GM21390 (cell line): ENCODE data around the gene PGAM1.
"Not testable (repeated sequence)": the region's sequence is repeated elsewhere in the genome, so short reads cannot be mapped to it uniquely, and the experiment has no call there.

Experiments
- ATAC-seq: cut with Tn5 transposase; IDR thresholded peaks from one replicate; pipeline ENCODE4 v1.9.1; 2021; ENCODE audit not compliant: unreplicated experiment

PGAM1 gene

GRCh38 chr10:97454330-97455036 lies 28.5 kb downstream of the PGAM1 start:
- no peak for ATAC-seq

DNA sequence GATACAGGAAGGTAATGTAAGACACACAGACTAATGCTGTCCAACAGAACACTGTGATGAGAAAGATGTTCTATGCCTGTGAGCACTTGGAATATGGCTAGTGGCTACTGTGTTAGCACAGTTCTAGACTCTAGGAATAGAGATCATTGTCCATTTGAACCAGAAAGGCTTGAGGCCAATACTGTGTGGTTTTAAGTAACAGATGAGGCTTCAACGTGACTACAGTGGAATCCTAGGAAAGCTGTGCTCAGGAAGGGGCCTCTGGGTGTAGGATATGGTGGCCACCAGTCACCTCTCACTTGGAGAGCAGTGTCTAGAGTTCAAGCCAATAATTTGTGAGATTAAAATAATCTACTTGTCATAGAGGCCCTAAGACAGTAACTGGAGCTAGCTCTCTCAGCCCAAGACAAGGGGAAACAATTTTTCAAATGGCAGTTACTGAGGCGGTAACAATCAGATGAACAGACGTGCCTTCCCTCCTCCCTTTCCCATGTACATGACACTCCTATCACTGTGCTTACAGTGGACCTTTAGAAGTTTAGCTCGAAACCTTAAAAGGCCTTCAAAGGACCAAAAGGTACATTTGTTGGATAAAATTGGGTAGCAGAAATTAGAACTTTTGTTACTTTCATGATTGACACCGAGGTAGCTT lies 30.2 kb downstream of the PGAM1 start:
- ATAC-seq = no peak

GRCh38 chr10:97456686-97457065 lies 30.7 kb downstream of the PGAM1 start:
- ATAC-seq = no peak

- no peak for ATAC-seq
Observed at GRCh38 chr10:97459111-97459510, 33.1 kb downstream of the PGAM1 start.

DNA sequence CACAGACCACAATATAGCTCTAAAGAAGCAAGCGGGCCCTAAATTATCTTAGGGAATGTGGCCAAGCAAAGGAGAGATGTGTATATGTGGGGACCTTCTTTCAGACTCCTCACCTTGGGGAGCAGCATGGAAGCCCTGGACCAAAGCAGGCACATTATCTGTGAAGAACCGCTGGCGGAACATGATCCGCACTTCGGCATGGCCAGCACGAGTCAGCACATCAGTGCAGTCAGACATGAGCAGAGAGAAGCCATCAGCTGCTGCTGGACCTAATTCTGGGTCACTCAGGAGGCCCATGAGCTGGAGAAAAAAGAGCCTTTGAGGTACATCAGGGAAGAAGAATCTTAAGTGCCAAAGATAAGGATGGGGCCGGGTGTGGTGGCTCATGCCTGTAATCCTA lies 33.9 kb downstream of the PGAM1 start:
- no peak for ATAC-seq

DNA sequence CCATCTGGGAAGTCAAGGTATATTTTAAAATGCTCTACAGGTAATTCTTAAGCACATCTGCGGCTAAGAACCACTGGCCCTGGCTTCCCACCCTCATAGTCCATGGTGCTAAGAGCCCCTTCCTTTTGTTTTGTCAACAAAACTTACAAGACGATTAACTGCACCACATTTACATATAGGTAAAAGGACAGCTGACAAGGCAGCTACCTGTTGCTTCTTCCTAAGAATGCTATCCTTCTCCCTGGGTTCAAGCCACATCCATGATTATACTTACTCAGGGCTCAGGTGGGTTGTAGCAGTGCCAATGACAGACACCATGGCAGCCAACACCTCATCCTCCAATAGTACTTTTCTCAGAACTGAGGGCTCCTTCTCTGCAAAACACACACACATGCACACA lies 36.3 kb downstream of the PGAM1 start:
- no peak for ATAC-seq

- no peak for ATAC-seq
Observed at GRCh38 chr10:97463363-97464132, 37.6 kb downstream of the PGAM1 start.

DNA sequence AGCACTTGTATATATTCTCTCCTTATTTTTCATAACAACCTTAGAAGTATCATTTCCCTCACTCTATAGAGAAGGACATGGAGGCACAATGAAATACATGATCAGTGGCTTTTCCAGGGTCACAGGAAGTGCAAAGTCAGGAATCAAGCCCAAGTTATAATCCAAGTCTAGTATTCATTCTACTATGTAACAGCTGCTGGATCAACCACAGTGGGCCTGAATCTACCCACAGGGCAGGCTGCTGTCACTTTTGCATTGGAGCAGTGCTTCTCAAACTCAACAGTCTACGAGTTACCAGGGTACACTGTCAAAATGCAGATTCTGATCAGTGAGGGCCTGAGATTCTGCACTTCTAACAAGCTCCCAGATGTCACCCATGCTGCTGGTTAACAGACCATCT lies 38.2 kb downstream of the PGAM1 start:
- ATAC-seq = no peak

- no peak for ATAC-seq
Observed at GRCh38 chr10:97465982-97466381, 40.0 kb downstream of the PGAM1 start.

- ATAC-seq = no peak
Observed at GRCh38 chr10:97466755-97467154, 40.8 kb downstream of the PGAM1 start.

- ATAC-seq = no peak
Observed at GRCh38 chr10:97468162-97468561, 42.2 kb downstream of the PGAM1 start.

DNA sequence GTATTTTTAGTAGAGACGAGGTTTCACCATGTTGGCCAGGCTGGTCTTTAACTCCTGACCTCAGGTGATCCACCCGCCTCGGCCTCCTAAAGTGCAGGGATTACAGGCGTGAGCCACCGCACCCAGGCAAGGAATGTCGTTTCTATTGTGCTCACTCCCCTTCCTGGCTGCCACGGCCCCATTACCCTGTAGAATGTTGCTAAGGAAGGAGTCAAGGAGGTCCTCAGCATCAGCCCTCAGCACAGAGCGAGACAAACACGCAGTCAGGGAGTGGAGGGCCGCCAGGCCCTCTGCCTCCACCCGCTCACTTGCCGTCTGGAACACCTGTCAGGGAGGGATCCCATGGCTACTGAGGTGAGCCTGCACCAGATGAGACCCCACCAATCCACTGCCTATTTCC lies 42.8 kb downstream of the PGAM1 start:
- not testable (repeated sequence) for ATAC-seq

GRCh38 chr10:97474918-97475317 lies 48.9 kb downstream of the PGAM1 start:
- ATAC-seq = no peak

- no peak for ATAC-seq
Observed at GRCh38 chr10:97475936-97476594, 50.1 kb downstream of the PGAM1 start.

DNA sequence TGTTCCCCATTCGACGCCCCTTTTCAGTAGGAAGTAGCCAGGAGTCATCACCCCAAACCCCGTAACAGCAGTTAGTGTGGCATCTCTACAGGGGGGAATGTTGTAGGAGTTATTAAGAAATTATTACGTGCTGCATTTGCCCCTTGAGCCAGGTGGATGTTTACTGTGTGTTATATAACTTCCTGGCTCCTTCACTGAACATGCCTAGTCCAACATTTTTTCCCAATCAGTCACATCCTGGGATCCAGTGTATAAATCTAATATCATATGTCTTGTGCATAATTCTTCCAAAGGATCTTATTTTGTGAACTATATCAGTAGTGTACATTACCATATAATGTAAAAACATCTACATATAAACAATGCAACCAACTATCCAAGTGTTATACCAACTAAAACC lies 53.4 kb downstream of the PGAM1 start:
- ATAC-seq = not testable (repeated sequence)

DNA sequence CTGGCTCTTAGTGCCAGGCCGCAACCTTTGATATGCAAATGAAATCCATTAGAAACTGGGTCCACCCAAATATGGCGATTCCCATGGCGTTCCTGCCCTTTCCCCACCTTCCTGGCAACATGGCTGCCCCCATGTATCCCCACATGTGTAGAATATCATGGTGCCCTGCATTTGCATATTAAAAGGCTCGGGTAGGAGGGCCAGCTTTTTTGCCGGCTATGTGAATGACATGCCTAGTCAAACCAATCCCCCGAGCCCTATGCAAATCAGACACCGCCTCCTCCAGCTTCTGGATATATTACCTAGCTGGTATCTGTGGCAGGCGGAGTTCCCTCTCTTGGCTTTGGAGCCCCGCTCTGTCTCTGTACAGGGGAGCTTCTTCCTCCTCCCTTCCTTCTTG lies 53.9 kb downstream of the PGAM1 start:
- ATAC-seq = no peak

DNA sequence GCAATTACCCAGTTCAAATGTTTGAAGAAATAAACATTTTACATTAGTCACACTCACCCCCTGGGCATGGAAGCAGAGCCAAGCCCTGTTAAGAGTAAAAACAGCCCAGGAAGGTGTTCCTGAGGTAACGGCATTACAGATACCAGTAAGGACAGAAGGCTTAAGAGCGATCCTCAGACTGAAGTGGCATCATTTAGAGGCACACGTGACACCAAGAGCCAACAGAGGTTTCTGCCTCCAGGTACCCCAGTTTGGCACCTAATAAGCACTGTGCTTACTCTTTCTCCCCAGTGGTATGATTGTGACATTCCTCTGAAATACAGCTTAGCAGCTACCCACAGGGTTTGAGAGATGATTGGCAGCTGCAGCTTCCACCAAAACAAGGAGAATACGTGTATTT lies 55.1 kb downstream of the PGAM1 start:
- ATAC-seq = no peak

GRCh38 chr10:97482381-97482780 lies 56.4 kb downstream of the PGAM1 start:
- no peak for ATAC-seq
